ENCODE measurements around the gene SLX4.
"Not testable (repeated sequence)": the region's sequence is repeated elsewhere in the genome, so short reads cannot be mapped to it uniquely, and the experiment has no call there.

The SLX4 gene

DNA sequence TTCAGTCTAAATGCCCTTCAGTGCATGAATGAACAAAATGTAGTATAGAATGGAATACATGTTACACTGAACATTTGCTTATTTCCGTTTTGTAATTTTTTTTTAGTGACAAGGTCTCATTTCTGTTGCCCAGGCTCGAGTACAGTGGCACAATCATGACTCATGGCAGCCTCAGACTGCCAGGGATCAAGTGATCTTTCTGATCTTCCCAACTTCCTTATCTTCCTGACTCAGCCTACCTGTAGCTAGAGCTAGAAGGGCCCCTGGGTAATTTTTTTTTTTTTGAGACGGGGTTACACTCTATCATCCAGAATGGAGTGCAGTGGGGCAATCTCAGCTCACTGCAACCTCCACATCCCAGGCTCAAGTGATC, 7.3 kb upstream of the SLX4 start:
- H3K4me3 ChIP-seq (ENCODE audit: low read depth, low read length): no peak overlapping the region
- TF ChIP-seq CTCF (IDR thresholded peaks at IDR 0.05; ENCODE audit: low read depth, low read length, missing control alignments): no peak
- no peak for DNase-seq (ENCODE audit: low read depth)

- peak overlapping the region; percentile 70 for H3K4me3 ChIP-seq (ENCODE audit: low read depth, low read length)
- no peak for DNase-seq (ENCODE audit: low read depth)
- no peak for TF ChIP-seq CTCF (IDR thresholded peaks at IDR 0.05; ENCODE audit: low read depth, low read length, missing control alignments)
These were observed 1.4 kb upstream of the SLX4 start for GRCh38 chr16:3612510-3613466.

GRCh38 chr16:3610698-3611145, 684 bp downstream of the SLX4 start:
- TF ChIP-seq CTCF (IDR thresholded peaks at IDR 0.05; ENCODE audit: low read depth, low read length, missing control alignments): no peak
- peak overlapping the region; percentile 89 for H3K4me3 ChIP-seq (ENCODE audit: low read depth, low read length)
- DNase-seq (ENCODE audit: low read depth): no peak

DNA sequence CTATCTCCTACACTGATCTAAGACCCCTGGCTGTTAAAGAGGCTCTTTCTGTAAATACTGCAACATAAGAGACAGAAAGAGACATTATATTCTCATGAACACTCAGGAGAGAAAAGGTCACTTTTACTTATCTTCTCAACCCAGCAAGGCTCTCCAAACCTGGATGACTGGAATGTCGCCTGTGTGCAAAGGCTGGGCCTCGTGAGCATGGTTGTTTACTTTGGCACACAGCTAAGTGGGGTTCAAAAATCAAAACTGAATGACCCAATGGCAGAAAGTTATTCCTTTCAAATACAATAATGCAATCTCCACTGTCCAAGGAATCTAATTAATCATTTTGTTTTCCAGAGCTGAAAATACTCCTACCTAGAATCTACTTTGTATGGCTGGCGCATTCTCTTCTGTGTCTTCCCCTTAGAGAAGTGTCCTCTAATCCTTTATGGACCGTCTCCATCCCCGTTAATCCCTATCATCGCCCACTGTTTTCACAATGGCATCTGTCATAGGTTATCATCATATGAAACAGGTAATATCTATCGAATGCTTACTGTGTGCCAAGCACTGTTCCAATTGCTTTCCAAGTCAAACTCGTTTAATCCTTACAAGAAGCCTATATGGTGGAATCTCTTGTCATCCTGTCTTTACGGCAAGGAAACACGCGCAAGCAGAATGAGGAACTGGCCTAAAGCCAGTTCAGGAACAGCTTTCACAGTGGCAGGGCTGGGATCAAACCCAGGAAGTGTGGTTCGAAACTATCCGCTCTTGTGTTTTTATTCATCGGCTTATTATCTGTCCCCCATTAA, 1.3 kb downstream of the SLX4 start:
- TF ChIP-seq CTCF (IDR thresholded peaks at IDR 0.05; ENCODE audit: low read depth, low read length, missing control alignments): no peak
- no peak for DNase-seq (ENCODE audit: low read depth)
- H3K4me3 ChIP-seq (ENCODE audit: low read depth, low read length): peak overlapping the region; percentile 89

GRCh38 chr16:3608976-3609375, 2.4 kb downstream of the SLX4 start:
- not testable (repeated sequence) for H3K4me3 ChIP-seq (ENCODE audit: low read depth, low read length); DNase-seq (ENCODE audit: low read depth)

DNA sequence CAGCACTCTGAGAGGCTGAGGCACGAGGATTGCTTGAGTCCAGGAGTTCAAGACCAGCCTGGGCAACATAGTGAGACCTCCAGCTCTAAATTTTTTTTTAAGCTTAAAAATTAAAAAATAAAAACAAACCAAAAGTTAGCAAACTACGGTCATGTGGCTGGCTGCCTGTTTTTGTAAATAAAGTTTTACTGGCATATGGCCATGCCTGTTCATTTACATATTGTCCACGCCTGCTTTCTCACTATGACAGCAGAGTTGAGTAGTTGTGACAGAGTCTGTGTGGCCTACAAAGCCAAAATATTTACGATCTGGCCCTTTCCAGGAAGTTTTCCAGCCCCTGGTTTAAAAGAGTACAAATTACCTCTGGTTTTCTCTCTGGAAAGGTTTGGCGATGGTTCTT, 3.3 kb downstream of the SLX4 start:
- H3K4me3 ChIP-seq (ENCODE audit: low read depth, low read length): 0 out of 2 replicates have a peak overlapping the region, but pooled peaks have one; percentile 4
- DNase-seq (ENCODE audit: low read depth): no peak
- TF ChIP-seq CTCF (IDR thresholded peaks at IDR 0.05; ENCODE audit: low read depth, low read length, missing control alignments): no peak

DNA sequence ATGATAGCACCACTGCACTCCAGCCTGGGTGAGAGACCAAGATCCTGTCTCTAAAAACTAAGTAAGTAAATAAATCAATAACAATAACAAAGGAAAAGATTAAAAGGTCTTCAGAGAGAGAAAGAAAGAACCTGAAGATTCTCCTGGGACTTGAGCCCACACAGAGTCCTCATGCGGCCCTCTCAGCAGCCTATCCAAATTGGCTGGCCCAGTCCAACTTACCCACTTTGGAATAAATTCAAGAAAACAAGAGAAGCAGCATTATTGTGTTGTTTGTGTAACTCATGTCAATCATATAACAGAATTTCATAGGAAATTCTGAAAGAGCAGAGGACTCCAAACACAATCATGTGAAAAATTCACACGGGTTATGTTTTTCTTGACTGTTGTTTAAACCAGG, 3.8 kb downstream of the SLX4 start:
- H3K4me3 ChIP-seq (ENCODE audit: low read depth, low read length): no peak overlapping the region
- no peak for DNase-seq (ENCODE audit: low read depth)
- no peak for TF ChIP-seq CTCF (IDR thresholded peaks at IDR 0.05; ENCODE audit: low read depth, low read length, missing control alignments)

Data from GM12864 (cell line).